Spleen (tissue), 11 donors: ENCODE results near the gene TNFSF12. TPM values are rescaled to one million over a fixed set of nuclear protein-coding genes. Genes with fewer than 3 reads are reported as not detected.

ENCODE experiments used
- DNase-seq: peaks from one replicate; pipeline ENCODE4 v3.0.0-alpha.2; 2020
- H3K27ac ChIP-seq, 8 donors: fragments of 200-600 bp; sonication (generic) in 7 of 8; 1 replicate in 4 of 8; 2 replicates in 4 of 8; pipeline versions ENCODE4 v1.5.0 to v1.8.0; 2016 to 2021; ENCODE audit warnings: inconsistent platforms in 4 of 8, mild to moderate bottlenecking in 4 of 8, moderate library complexity in 1 of 8
- H3K27me3 ChIP-seq, 7 donors: fragments of 200-600 bp; sonication (generic) in 6 of 7; replicated peaks in 1 of 7; 1 replicate in 4 of 7; 2 replicates in 3 of 7; pipeline versions ENCODE4 v1.5.0 to v1.8.0; 2016 to 2021; ENCODE audit warnings: inconsistent platforms in 3 of 7, mild to moderate bottlenecking in 1 of 7
- H3K36me3 ChIP-seq, 6 donors: fragments of 200-600 bp; sonication (generic) in 5 of 6; 1 replicate in 4 of 6; 2 replicates in 2 of 6; pipeline versions ENCODE4 v1.5.0 to v1.8.0; 2016 to 2021; ENCODE audit warnings: inconsistent platforms in 2 of 6
- H3K4me1 ChIP-seq, 6 donors: fragments of 200-600 bp; sonication (generic) in 5 of 6; 1 replicate in 3 of 6; 2 replicates in 3 of 6; pipeline versions ENCODE4 v1.5.0 to v1.8.0; 2016 to 2021; ENCODE audit warnings: inconsistent platforms in 3 of 6
- H3K4me3 ChIP-seq, 8 donors: fragments of 200-600 bp; sonication (generic) in 7 of 8; 1 replicate in 4 of 8; 2 replicates in 4 of 8; pipeline versions ENCODE4 v1.5.0 to v1.8.0; 2016 to 2021; ENCODE audit warnings: inconsistent platforms in 4 of 8, mild to moderate bottlenecking in 4 of 8, moderate library complexity in 2 of 8
- H3K9me3 ChIP-seq, 8 donors: fragments of 200-600 bp; sonication (generic) in 7 of 8; 1 replicate in 4 of 8; 2 replicates in 4 of 8; pipeline versions ENCODE4 v1.5.0 to v1.8.0; 2016 to 2021; ENCODE audit warnings: inconsistent platforms in 4 of 8
- CTCF ChIP-seq, 11 experiments: fragments of 200-600 bp in 7 of 11; fragments of 450-650 bp in 4 of 11; sonication (generic) in 4 of 11; IDR thresholded peaks in 8 of 11; conservative IDR thresholded peaks in 3 of 11; 1 replicate in 7 of 11; 2 replicates in 4 of 11; pipeline versions ENCODE4 v1.4.0 to v1.8.0; 2016 to 2021; ENCODE audit warnings: antibody characterized with exemption in 11 of 11, inconsistent platforms in 4 of 11, mild to moderate bottlenecking in 1 of 11
- POLR2A ChIP-seq, 3 donors: fragments of 450-650 bp; IDR thresholded peaks; one replicate each; pipeline ENCODE4 v1.5.1; 2017; ENCODE audit warnings: antibody characterized with exemption in 3 of 3, mild to moderate bottlenecking in 1 of 3
- POLR2AphosphoS5 ChIP-seq, 3 donors: sonication (generic); formaldehyde crosslinking; IDR thresholded peaks; one replicate each; pipeline ENCODE4 v1.5.1; 2017; ENCODE audit warnings: antibody characterized with exemption in 3 of 3
- WGBS, 5 donors: extraction: QIAGEN DNeasy Blood & Tissue Kit in 3 of 5; methylation state at CpG; one replicate each; pipeline versions ENCODE4 v1.1.5 to v1.1.7; 2013 to 2018; 5-methylcytosine and 5-hydroxymethylcytosine counted together
- intact Hi-C: fragments of 100-400 bp; cut with DNase I; formaldehyde crosslinking; loops from one replicate; pipeline ENCODE4 v1.15.0; 2023; ENCODE audit warnings: low total_unique reads
- polyA plus RNA-seq, 3 donors: library from polyadenylated mRNA; stranded (reverse); fragments of 200-250 nt; gene quantifications; one replicate each; pipeline ENCODE4 v1.2.1, GENCODE V29; 2013
- total RNA-seq, 7 donors: library from RNA; depleted of rRNA in 3 of 7; stranded (reverse); fragments of >200 nt in 3 of 7; fragmentation: NEBNext Ultra II Directional in 4 of 7; extraction: Animal tissue kit (Norgen Biotek cat#: 25700) in 4 of 7; gene quantifications; one replicate each; pipeline versions ENCODE4 v1.1.0 to v1.2.1, GENCODE V29; 2016 to 2021
- donor health status: healthy with polysubstance abuse.
- donor health status: DM: no; HTN: no; CAD: no; lungs with moderate emphysema.
- donor health status: DM: no; HTN: no; CAD: no.
- donor health status: Bipolar disorder and iron deficiency.
- donor health status: healthy.
- donor health status: DM: no; HTN: no; CAD: no.
- donor health status: DM: yes; HTN: yes; CAD: no.

Gene TNFSF12
- total and polyA plus RNA-seq, 10 donors, result 37.4 to 65.0 (median 55.3) TPM

GRCh38 chr17:7502987-7503386, 45.9 kb upstream of the TNFSF12 start:
- DNase-seq, result no peak
- Histone ChIP-seq H3K9me3 (no peaks in the 10 kb centered on the region), H3K36me3 (peaks cover 9 to 100% (median 98%) of the 10 kb centered on the region in 6 donors), H3K4me3 (no peak overlapping the region), H3K27me3 (no peaks in the 10 kb centered on the region), H3K4me1 (no peaks in the 10 kb centered on the region), H3K27ac (no peak overlapping the region)
- TF ChIP-seq CTCF (IDR thresholded peaks at IDR 0.05 in 8 of 11, conservative IDR thresholded peaks at IDR 0.05 in 3 of 11) (peak in 2 of 11 experiments; percentile 8 to 20), POLR2A (IDR thresholded peaks at IDR 0.05) (no peak), POLR2AphosphoS5 (IDR thresholded peaks at IDR 0.05) (peak in 1 of 3 donors; percentile 36)
- intact Hi-C loops, result no loop called here
- WGBS, 5 donors, result 88 to 92% (median 90%) methylated on average over 13 to 14 of the region's 14 CpGs

- Histone ChIP-seq H3K36me3 (peaks cover 9 to 100% (median 97%) of the 10 kb centered on the region in 6 donors), H3K27me3 (no peaks in the 10 kb centered on the region), H3K27ac (no peak overlapping the region), H3K9me3 (no peaks in the 10 kb centered on the region), H3K4me3 (no peak overlapping the region), H3K4me1 (no peaks in the 10 kb centered on the region)
- no peak for TF ChIP-seq POLR2AphosphoS5 (IDR thresholded peaks at IDR 0.05)
- TF ChIP-seq POLR2A (IDR thresholded peaks at IDR 0.05), result no peak
- TF ChIP-seq CTCF (IDR thresholded peaks at IDR 0.05 in 8 of 11, conservative IDR thresholded peaks at IDR 0.05 in 3 of 11), result no peak
- intact Hi-C loops, result no loop called here
- no peak for DNase-seq
- WGBS, 5 donors, result 94 to 100% (median 96%) methylated on average over 8 of the region's 8 CpGs
These were observed 45.3 kb upstream of the TNFSF12 start for GRCh38 chr17:7503521-7503920.

GRCh38 chr17:7508145-7508544, 40.7 kb upstream of the TNFSF12 start:
- Histone ChIP-seq H3K27me3 (no peaks in the 10 kb centered on the region), H3K36me3 (peaks cover 8 to 100% (median 98%) of the 10 kb centered on the region in 6 donors), H3K4me1 (no peaks in the 10 kb centered on the region), H3K9me3 (no peaks in the 10 kb centered on the region), H3K27ac (no peak overlapping the region), H3K4me3 (no peak overlapping the region)
- TF ChIP-seq POLR2AphosphoS5 (IDR thresholded peaks at IDR 0.05), result no peak
- TF ChIP-seq POLR2A (IDR thresholded peaks at IDR 0.05), result no peak
- no peak for TF ChIP-seq CTCF (IDR thresholded peaks at IDR 0.05 in 8 of 11, conservative IDR thresholded peaks at IDR 0.05 in 3 of 11)
- no peak for DNase-seq
- intact Hi-C loops, result no loop called here
- 90 to 96% (median 93%) methylated on average over 11 of the region's 11 CpGs for WGBS, 5 donors

- WGBS, 5 donors, result 93% methylated on average over 9 of the region's 9 CpGs
- Histone ChIP-seq H3K4me1 (no peaks in the 10 kb centered on the region), H3K9me3 (no peaks in the 10 kb centered on the region), H3K27ac (no peak overlapping the region), H3K4me3 (no peak overlapping the region), H3K36me3 (peaks cover 8 to 100% (median 98%) of the 10 kb centered on the region in 6 donors), H3K27me3 (no peaks in the 10 kb centered on the region)
- intact Hi-C loops, result no loop called here
- TF ChIP-seq POLR2A (IDR thresholded peaks at IDR 0.05) (no peak), CTCF (IDR thresholded peaks at IDR 0.05 in 8 of 11, conservative IDR thresholded peaks at IDR 0.05 in 3 of 11) (no peak), POLR2AphosphoS5 (IDR thresholded peaks at IDR 0.05) (no peak)
- no peak for DNase-seq
These were observed 40.0 kb upstream of the TNFSF12 start for GRCh38 chr17:7508846-7509245.
